NCI-H774 (cell line): ENCODE measurements around the gene ENOX2.
A peak's percentile ranks its signal among the peaks of the same experiment; 100 is the strongest.

Experiments used
- DNase-seq: peaks from one replicate; lab custom pipeline; 2025; lab: John Stamatoyannopoulos, UW

Gene ENOX2

GRCh38 chrX:130696542-130696941 is 206.5 kb downstream of the ENOX2 start:
- no peak for DNase-seq

- no peak for DNase-seq
Observed at GRCh38 chrX:130695931-130696330, 207.1 kb downstream of the ENOX2 start.

- no peak for DNase-seq
Observed at GRCh38 chrX:130694983-130695382, 208.0 kb downstream of the ENOX2 start.

- DNase-seq: no peak
Observed at GRCh38 chrX:130691576-130691975, 211.4 kb downstream of the ENOX2 start.

GRCh38 chrX:130688360-130688759 is 214.6 kb downstream of the ENOX2 start:
- DNase-seq: no peak

- no peak for DNase-seq
Observed at GRCh38 chrX:130682990-130683389, 220.0 kb downstream of the ENOX2 start.

GRCh38 chrX:130680164-130681035 is 222.6 kb downstream of the ENOX2 start:
- no peak for DNase-seq

- DNase-seq: peak; percentile 43
Observed at GRCh38 chrX:130676861-130677260, 226.1 kb downstream of the ENOX2 start.

- DNase-seq: no peak
Observed at GRCh38 chrX:130672214-130672613, 230.8 kb downstream of the ENOX2 start.

- no peak for DNase-seq
Observed at GRCh38 chrX:130669233-130669632, 233.8 kb downstream of the ENOX2 start.

GRCh38 chrX:130665263-130665662 is 237.7 kb downstream of the ENOX2 start:
- no peak for DNase-seq

GRCh38 chrX:130658310-130658709 is 244.7 kb downstream of the ENOX2 start:
- DNase-seq: no peak

- no peak for DNase-seq
Observed at GRCh38 chrX:130654409-130654950, 248.5 kb downstream of the ENOX2 start.

GRCh38 chrX:130652824-130653578 is 250.0 kb downstream of the ENOX2 start:
- no peak for DNase-seq

- no peak for DNase-seq
Observed at GRCh38 chrX:130649738-130650137, 253.3 kb downstream of the ENOX2 start.

- DNase-seq: no peak
Observed at GRCh38 chrX:130647468-130647867, 255.5 kb downstream of the ENOX2 start.

- DNase-seq: no peak
Observed at GRCh38 chrX:130645955-130646583, 256.9 kb downstream of the ENOX2 start.

GRCh38 chrX:130637591-130637990 is 265.4 kb downstream of the ENOX2 start:
- DNase-seq: no peak

GRCh38 chrX:130636277-130636676 is 266.7 kb downstream of the ENOX2 start:
- no peak for DNase-seq

GRCh38 chrX:130631011-130631410 is 272.0 kb downstream of the ENOX2 start:
- no peak for DNase-seq

- no peak for DNase-seq
Observed at GRCh38 chrX:130628516-130628915, 274.5 kb downstream of the ENOX2 start.

GRCh38 chrX:130626521-130626920 is 276.5 kb downstream of the ENOX2 start:
- DNase-seq: no peak
